Sigmoid colon (tissue), 7 donors: ENCODE results near the gene CENPA. TPM values are rescaled to one million over a fixed set of nuclear protein-coding genes. Genes with fewer than 3 reads are reported as not detected.
"Not testable (repeated sequence)": the region's sequence is repeated elsewhere in the genome, so short reads cannot be mapped to it uniquely, and the experiment has no call there.

Source experiments
- DNase-seq: peaks from one replicate; pipeline ENCODE4 v3.0.0-alpha.2; 2019
- H3K27ac ChIP-seq, 4 donors: fragments of 200-600 bp; sonication (generic); one replicate each; pipeline ENCODE4 v1.5.1; 2016 to 2019; ENCODE audit warnings: mild to moderate bottlenecking in 1 of 4
- H3K27me3 ChIP-seq, 3 donors: fragments of 200-600 bp; sonication (generic); one replicate each; pipeline ENCODE4 v1.5.1; 2019; ENCODE audit warnings: mild to moderate bottlenecking in 1 of 3
- H3K36me3 ChIP-seq, 4 donors: fragments of 200-600 bp; sonication (generic); one replicate each; pipeline ENCODE4 v1.5.1; 2016 to 2019
- H3K4me1 ChIP-seq, 4 donors: fragments of 200-600 bp; sonication (generic); one replicate each; pipeline ENCODE4 v1.5.1; 2017 to 2019
- H3K4me3 ChIP-seq, 4 donors: fragments of 200-600 bp; sonication (generic); one replicate each; pipeline ENCODE4 v1.5.1; 2017 to 2019; ENCODE audit warnings: mild to moderate bottlenecking in 2 of 4, moderate library complexity in 1 of 4
- H3K9me3 ChIP-seq, 4 donors: fragments of 200-600 bp in 3 of 4; sonication (generic) in 3 of 4; one replicate each; pipeline versions ENCODE4 v1.5.1 to v1.6.1; 2013 to 2019
- EP300 ChIP-seq, 4 donors: sonication (generic); formaldehyde crosslinking; IDR thresholded peaks; one replicate each; pipeline ENCODE4 v1.6.1; 2017; ENCODE audit warnings: antibody characterized with exemption in 4 of 4
- POLR2A ChIP-seq, 2 donors: fragments of 450-650 bp; IDR thresholded peaks; one replicate each; pipeline ENCODE4 v1.6.1; 2016; ENCODE audit warnings: antibody characterized with exemption in 2 of 2, mild to moderate bottlenecking in 2 of 2, moderate library complexity in 2 of 2
- POLR2AphosphoS5 ChIP-seq, 4 donors: sonication (generic); formaldehyde crosslinking; IDR thresholded peaks; one replicate each; pipeline ENCODE4 v1.6.1; 2017; ENCODE audit warnings: antibody characterized with exemption in 4 of 4
- WGBS, 2 donors: extraction: QIAGEN DNeasy Blood & Tissue Kit; methylation state at CpG; one replicate each; pipeline ENCODE4 v1.1.7; 2013; 5-methylcytosine and 5-hydroxymethylcytosine counted together
- intact Hi-C: fragments of 100-400 bp; cut with DNase I; formaldehyde crosslinking; loops from one replicate; pipeline ENCODE4 v1.15.1; 2023
- polyA plus RNA-seq, 3 donors: library from polyadenylated mRNA; stranded (reverse); fragments of 200-250 nt; gene quantifications; one replicate each; pipeline ENCODE4 v1.2.3, GENCODE V29; 2013
- total RNA-seq, 4 donors: library from RNA; depleted of rRNA; stranded (reverse); fragments of >200 nt; gene quantifications; one replicate each; pipeline ENCODE4 v1.1.0, GENCODE V29; 2016
- TF ChIP-seq, protein P1 (sequence below), 4 experiments: fragments of 450-650 bp in 3 of 4; fragments of 200-600 bp in 1 of 4; IDR thresholded peaks; one replicate each; pipeline ENCODE4 v1.5.1; 2016 to 2019; ENCODE audit warnings: antibody characterized with exemption in 4 of 4, mild to moderate bottlenecking in 3 of 4, moderate library complexity in 2 of 4
- donor health status: healthy with polysubstance abuse.
- donor health status: Bipolar disorder and iron deficiency.
- donor health status: healthy.

The CENPA gene
- total and polyA plus RNA-seq, 7 donors, result 1.2 to 11.6 (median 3.2) TPM; not detected in 4

DNA sequence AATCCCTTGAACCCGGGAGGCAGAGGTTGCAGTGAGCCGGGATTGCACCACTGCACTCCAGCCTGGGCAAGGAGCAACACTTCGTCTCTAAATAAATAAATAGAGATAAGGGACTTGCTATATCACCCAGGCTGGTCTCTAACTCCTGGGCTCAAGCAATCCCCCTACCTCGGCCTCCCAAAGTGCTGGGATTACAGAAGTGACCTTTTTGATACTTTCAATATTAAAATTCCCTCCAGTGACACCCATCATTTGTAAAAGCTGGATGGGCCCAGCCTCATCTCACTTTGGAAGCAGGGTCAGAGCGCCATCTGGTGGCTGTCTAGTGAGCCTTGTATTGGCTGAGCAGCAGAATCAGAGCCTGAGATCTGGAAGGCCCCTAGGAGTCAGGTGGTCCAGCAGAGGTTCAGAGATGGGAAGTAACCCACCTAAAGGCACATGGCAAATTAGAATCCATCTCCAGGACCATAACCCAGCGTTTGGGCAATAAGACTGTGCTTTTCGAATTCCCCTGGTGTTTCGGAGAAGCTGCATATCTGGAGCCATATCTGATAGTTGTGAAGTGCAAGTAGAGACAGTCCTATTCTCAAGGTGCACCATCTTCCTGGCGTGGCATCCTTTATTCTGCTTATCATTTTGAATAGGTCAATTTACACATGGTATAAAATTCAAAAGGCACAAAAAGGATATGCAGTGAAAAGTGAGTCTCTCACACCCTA lies 40.1 kb upstream of the CENPA start:
- Histone ChIP-seq H3K27ac (no peak overlapping the region), H3K36me3 (no peaks in the 10 kb centered on the region), H3K4me3 (no peak overlapping the region), H3K4me1 (peaks cover 0 to 3% (median 0%) of the 10 kb centered on the region in 4 donors), H3K9me3 (no peaks in the 10 kb centered on the region), H3K27me3 (no peaks in the 10 kb centered on the region)
- WGBS, 2 donors, result 24 to 35% methylated on average over 9 of the region's 9 CpGs
- no peak for TF ChIP-seq EP300 (IDR thresholded peaks at IDR 0.05)
- TF ChIP-seq, protein P1, sequence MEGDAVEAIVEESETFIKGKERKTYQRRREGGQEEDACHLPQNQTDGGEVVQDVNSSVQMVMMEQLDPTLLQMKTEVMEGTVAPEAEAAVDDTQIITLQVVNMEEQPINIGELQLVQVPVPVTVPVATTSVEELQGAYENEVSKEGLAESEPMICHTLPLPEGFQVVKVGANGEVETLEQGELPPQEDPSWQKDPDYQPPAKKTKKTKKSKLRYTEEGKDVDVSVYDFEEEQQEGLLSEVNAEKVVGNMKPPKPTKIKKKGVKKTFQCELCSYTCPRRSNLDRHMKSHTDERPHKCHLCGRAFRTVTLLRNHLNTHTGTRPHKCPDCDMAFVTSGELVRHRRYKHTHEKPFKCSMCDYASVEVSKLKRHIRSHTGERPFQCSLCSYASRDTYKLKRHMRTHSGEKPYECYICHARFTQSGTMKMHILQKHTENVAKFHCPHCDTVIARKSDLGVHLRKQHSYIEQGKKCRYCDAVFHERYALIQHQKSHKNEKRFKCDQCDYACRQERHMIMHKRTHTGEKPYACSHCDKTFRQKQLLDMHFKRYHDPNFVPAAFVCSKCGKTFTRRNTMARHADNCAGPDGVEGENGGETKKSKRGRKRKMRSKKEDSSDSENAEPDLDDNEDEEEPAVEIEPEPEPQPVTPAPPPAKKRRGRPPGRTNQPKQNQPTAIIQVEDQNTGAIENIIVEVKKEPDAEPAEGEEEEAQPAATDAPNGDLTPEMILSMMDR (IDR thresholded peaks at IDR 0.05), result peak; percentile 83 to 93 (median 90)
- intact Hi-C loops, result loop anchor here (1.0 kb wide), 1 partner anchor 140 kb away; no protein-coding TSS in a partner anchor
- peak; percentile 90 for DNase-seq

DNA sequence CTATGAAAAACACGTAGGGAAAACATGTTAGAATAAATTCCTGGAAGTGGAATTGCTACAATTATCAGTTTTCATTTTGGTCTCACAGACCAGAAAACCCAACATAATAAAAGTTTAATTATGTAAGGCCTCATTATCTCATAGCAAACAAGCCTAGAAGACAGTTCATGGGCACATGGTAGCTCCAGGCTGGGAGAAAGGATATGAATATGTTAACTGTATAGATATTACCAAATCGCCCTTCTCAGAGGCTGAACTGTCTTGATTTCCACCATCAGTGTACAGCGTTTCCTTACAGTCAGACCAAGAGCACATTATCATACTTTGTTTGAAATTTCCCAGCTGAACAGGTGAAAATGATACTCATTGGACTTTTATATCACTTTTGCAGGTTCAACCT lies 38.9 kb upstream of the CENPA start:
- intact Hi-C loops, result no loop called here
- Histone ChIP-seq H3K27ac (no peak overlapping the region), H3K4me1 (peaks cover 0 to 3% (median 0%) of the 10 kb centered on the region in 4 donors), H3K27me3 (no peaks in the 10 kb centered on the region), H3K36me3 (no peaks in the 10 kb centered on the region), H3K9me3 (no peaks in the 10 kb centered on the region), H3K4me3 (no peak overlapping the region)
- 51 to 79% methylated on average over 3 of the region's 3 CpGs for WGBS, 2 donors
- no peak for DNase-seq
- TF ChIP-seq EP300 (IDR thresholded peaks at IDR 0.05) (no peak), POLR2A (IDR thresholded peaks at IDR 0.05) (no peak)

DNA sequence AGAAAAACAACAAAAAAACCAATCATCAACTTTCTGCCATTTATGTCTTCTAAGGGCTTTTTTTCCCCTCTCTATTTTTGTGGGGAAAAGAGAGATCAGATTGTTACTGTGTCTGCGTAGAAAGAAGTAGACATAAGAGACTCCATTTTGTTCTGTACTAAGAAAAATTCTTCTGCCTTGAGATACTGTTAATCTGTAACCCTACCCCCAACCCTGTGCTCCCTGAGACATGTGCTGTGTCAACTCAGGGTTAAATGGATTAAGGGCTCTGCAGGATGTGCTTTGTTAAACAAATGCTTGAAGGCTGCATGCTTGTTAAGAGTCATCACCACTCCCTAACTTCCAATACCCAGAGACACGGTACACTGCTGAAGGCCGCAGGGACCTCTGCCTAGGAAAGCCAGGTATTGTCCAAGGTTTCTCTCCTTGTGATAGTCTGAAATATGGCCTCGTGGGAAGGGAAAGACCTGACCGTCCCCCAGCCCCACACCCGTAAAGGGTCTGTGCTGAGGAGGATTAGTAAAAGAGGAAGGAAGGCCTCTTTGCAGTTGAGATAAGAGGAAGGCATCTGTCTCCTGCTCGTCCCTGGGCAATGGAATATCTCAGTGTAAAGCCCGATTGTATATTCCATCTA lies 36.0 kb upstream of the CENPA start:
- intact Hi-C loops, H3K4me1 ChIP-seq: not testable (repeated sequence)
- WGBS, 2 donors, result 56 to 63% methylated on average over 8 of the region's 8 CpGs

DNA sequence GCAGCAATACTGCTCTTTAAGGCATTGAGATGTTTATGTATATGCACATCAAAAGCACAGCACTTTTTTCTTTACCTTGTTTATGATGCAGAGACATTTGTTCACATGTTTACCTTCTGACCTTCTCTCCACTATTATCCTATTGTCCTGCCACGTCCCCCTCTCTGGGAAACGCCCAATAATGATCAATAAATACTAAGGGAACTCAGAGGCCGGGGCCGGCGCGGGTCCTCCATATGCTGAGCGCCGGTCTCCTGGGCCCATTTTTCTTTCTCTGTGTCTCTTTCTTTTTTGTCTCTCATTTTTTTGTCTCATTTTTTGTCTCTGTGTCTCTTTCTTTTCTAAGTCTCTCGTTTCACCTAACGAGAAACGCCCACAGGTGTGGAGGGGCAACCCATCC lies 35.4 kb upstream of the CENPA start:
- H3K27ac ChIP-seq, H3K4me3 ChIP-seq, DNase-seq, H3K4me1 ChIP-seq, H3K27me3 ChIP-seq, intact Hi-C loops, H3K9me3 ChIP-seq, H3K36me3 ChIP-seq: not testable (repeated sequence)
- 83 to 88% methylated on average over 11 of the region's 11 CpGs for WGBS, 2 donors

More for the DNA sequence above, 36.0 kb upstream of the CENPA start:
- not testable (repeated sequence) for H3K9me3 ChIP-seq, H3K36me3 ChIP-seq, H3K27ac ChIP-seq, DNase-seq, H3K27me3 ChIP-seq, H3K4me3 ChIP-seq

DNA sequence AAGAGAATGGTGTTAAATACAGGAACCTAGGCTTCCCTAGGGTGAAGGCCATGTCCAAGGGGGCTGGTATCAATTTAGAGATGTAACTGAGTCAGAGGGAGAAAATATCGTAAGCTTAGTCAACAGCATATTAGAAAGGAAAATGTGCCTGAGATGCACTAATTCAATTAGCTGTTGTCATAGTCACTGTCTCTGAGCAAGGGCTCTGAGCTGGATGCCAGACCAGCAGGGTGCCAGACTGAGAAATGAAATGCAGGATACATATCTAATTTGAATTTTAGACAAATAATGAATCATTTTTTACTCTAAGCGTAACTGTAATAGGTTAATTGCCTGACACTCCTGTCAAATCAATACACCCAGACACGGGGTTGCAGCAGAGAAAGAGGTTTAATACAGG lies 33.2 kb upstream of the CENPA start:
- 81 to 85% methylated on average over 3 of the region's 3 CpGs for WGBS, 2 donors
- DNase-seq, result no peak
- H3K4me3 ChIP-seq, result no peak overlapping the region
- no peaks in the 10 kb centered on the region for H3K27me3 ChIP-seq
- H3K27ac ChIP-seq, result no peak overlapping the region
- intact Hi-C loops, result no loop called here
- H3K4me1 ChIP-seq, result peaks cover 0 to 2% (median under 1%) of the 10 kb centered on the region in 4 donors
- no peaks in the 10 kb centered on the region for H3K36me3 ChIP-seq
- TF ChIP-seq POLR2AphosphoS5 (IDR thresholded peaks at IDR 0.05) (no peak), EP300 (IDR thresholded peaks at IDR 0.05) (no peak), POLR2A (IDR thresholded peaks at IDR 0.05) (no peak)
- TF ChIP-seq, protein P1 (IDR thresholded peaks at IDR 0.05), result no peak
- H3K9me3 ChIP-seq, result no peaks in the 10 kb centered on the region

DNA sequence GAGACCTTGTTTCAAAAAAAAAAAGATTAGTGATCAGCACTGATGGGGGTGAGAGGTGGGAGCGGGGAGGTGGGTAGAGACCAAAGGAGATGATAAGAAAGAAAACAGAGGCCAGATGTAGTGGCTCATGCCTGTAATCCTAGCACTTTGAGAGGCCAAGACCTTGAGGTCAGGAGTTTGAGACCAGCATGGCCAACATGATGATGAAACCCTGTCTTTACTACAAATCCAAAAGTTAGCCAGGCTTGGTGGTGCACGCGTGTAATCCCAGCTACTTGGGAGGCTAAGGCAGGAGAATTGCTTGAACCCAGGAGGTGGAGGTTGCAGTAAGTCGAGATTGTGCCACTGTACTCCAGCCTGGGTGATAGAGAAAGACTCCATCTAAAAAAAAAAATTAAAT lies 31.3 kb upstream of the CENPA start:
- H3K27ac ChIP-seq, result no peak overlapping the region
- H3K4me1 ChIP-seq, result peaks cover 0 to 13% (median 8%) of the 10 kb centered on the region in 4 donors
- intact Hi-C loops, result no loop called here
- H3K36me3 ChIP-seq, result no peaks in the 10 kb centered on the region
- H3K27me3 ChIP-seq, result no peaks in the 10 kb centered on the region
- no peaks in the 10 kb centered on the region for H3K9me3 ChIP-seq
- 97% methylated on average over 4 of the region's 4 CpGs for WGBS, 2 donors
- TF ChIP-seq POLR2A (IDR thresholded peaks at IDR 0.05), result no peak
- TF ChIP-seq POLR2AphosphoS5 (IDR thresholded peaks at IDR 0.05), result no peak
- TF ChIP-seq, protein P1 (IDR thresholded peaks at IDR 0.05), result no peak
- no peak for TF ChIP-seq EP300 (IDR thresholded peaks at IDR 0.05)
- DNase-seq, result no peak
- H3K4me3 ChIP-seq, result no peak overlapping the region
